HEK293 (cell line): Measurements from ENCODE around the gene NOC2L.

Experiments
- REPIN1 ChIP-seq: fragments of 450-650 bp; formaldehyde crosslinking; IDR thresholded peaks from 2 replicates; pipeline ENCODE4 v1.5.1; 2017; ENCODE audit warnings: missing biosample characterization, missing genetic modification characterization, low read depth
- TRIM28 ChIP-seq: IDR thresholded peaks from 2 replicates; pipeline ENCODE4 v1.6.1; 2011; ENCODE audit warnings: low read length, control low read depth, borderline replicate concordance
- ZNF221 ChIP-seq: fragments of 450-650 bp; formaldehyde crosslinking; IDR thresholded peaks from 2 replicates; pipeline ENCODE4 v1.5.1; 2017; ENCODE audit warnings: missing biosample characterization, missing genetic modification characterization, borderline replicate concordance
- ZNF354C ChIP-seq: fragments of 450-650 bp; formaldehyde crosslinking; IDR thresholded peaks from 2 replicates; pipeline ENCODE4 v1.5.1; 2016; ENCODE audit warnings: missing biosample characterization, missing genetic modification characterization, low read depth, borderline replicate concordance
- ZNF629 ChIP-seq: fragments of 450-650 bp; formaldehyde crosslinking; IDR thresholded peaks from 2 replicates; pipeline ENCODE4 v1.5.1; 2017; ENCODE audit warnings: missing biosample characterization, missing genetic modification characterization
- ZNF670 ChIP-seq: fragments of 450-650 bp; formaldehyde crosslinking; IDR thresholded peaks from 2 replicates; pipeline ENCODE4 v1.5.1; 2016; ENCODE audit warnings: missing biosample characterization, missing genetic modification characterization, low read depth
- ZNF76 ChIP-seq: fragments of 450-650 bp; formaldehyde crosslinking; IDR thresholded peaks from 2 replicates; pipeline ENCODE4; 2016; ENCODE audit warnings: low read depth, missing biosample characterization, missing genetic modification characterization, borderline replicate concordance
- TF ChIP-seq, protein P1 (sequence below): fragments of 450-650 bp; formaldehyde crosslinking; IDR thresholded peaks from 2 replicates; pipeline ENCODE4 v1.5.1; 2016; ENCODE audit warnings: missing biosample characterization, missing genetic modification characterization, low read depth
- TF ChIP-seq, protein P2 (sequence below): fragments of 450-650 bp; formaldehyde crosslinking; IDR thresholded peaks from 2 replicates; pipeline ENCODE4 v1.5.1; 2016; ENCODE audit warnings: missing biosample characterization, missing genetic modification characterization
- TF ChIP-seq, protein P3 (sequence below): fragments of 450-650 bp; formaldehyde crosslinking; IDR thresholded peaks from 2 replicates; pipeline ENCODE4 v1.5.1; 2016; ENCODE audit warnings: missing biosample characterization, missing genetic modification characterization

DNA sequence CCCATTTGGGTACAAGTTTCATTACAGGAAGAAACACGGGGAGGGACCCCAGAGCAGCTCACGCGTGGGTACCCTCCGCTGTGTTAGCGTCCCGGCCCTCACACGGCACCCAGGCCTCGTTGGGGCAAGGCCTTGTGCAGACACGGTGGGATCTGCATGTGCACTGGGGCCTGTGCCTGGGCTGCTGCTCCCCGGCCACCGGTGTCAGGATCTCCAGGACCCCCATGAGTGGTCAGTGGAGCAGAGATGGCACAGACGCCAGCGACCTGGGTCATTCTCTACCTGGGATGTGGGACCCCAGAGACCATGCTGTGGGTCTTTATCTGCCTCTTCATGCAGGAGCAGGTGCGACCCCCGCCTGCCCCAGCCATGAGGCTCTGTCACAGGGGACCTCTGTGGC is 40.7 kb downstream of the NOC2L start:
- TF ChIP-seq, protein P1, sequence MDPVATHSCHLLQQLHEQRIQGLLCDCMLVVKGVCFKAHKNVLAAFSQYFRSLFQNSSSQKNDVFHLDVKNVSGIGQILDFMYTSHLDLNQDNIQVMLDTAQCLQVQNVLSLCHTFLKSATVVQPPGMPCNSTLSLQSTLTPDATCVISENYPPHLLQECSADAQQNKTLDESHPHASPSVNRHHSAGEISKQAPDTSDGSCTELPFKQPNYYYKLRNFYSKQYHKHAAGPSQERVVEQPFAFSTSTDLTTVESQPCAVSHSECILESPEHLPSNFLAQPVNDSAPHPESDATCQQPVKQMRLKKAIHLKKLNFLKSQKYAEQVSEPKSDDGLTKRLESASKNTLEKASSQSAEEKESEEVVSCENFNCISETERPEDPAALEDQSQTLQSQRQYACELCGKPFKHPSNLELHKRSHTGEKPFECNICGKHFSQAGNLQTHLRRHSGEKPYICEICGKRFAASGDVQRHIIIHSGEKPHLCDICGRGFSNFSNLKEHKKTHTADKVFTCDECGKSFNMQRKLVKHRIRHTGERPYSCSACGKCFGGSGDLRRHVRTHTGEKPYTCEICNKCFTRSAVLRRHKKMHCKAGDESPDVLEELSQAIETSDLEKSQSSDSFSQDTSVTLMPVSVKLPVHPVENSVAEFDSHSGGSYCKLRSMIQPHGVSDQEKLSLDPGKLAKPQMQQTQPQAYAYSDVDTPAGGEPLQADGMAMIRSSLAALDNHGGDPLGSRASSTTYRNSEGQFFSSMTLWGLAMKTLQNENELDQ (tag by site-specific recombination): no peak
- no peak for TF ChIP-seq ZNF221 (tag by site-specific recombination)
- no peak for TF ChIP-seq ZNF354C (tag by site-specific recombination)
- TF ChIP-seq, protein P2, sequence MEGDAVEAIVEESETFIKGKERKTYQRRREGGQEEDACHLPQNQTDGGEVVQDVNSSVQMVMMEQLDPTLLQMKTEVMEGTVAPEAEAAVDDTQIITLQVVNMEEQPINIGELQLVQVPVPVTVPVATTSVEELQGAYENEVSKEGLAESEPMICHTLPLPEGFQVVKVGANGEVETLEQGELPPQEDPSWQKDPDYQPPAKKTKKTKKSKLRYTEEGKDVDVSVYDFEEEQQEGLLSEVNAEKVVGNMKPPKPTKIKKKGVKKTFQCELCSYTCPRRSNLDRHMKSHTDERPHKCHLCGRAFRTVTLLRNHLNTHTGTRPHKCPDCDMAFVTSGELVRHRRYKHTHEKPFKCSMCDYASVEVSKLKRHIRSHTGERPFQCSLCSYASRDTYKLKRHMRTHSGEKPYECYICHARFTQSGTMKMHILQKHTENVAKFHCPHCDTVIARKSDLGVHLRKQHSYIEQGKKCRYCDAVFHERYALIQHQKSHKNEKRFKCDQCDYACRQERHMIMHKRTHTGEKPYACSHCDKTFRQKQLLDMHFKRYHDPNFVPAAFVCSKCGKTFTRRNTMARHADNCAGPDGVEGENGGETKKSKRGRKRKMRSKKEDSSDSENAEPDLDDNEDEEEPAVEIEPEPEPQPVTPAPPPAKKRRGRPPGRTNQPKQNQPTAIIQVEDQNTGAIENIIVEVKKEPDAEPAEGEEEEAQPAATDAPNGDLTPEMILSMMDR (tag by site-specific recombination): no peak
- TF ChIP-seq ZNF670: no peak
- no peak for TF ChIP-seq ZNF76
- no peak for TF ChIP-seq ZNF629 (tag by site-specific recombination)
- no peak for TF ChIP-seq REPIN1 (tag by site-specific recombination)
- TF ChIP-seq, protein P3, sequence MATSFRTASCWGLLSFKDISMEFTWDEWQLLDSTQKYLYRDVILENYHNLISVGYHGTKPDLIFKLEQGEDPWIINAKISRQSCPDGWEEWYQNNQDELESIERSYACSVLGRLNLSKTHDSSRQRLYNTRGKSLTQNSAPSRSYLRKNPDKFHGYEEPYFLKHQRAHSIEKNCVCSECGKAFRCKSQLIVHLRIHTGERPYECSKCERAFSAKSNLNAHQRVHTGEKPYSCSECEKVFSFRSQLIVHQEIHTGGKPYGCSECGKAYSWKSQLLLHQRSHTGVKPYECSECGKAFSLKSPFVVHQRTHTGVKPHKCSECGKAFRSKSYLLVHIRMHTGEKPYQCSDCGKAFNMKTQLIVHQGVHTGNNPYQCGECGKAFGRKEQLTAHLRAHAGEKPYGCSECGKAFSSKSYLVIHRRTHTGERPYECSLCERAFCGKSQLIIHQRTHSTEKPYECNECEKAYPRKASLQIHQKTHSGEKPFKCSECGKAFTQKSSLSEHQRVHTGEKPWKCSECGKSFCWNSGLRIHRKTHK (tag by site-specific recombination): no peak
- TF ChIP-seq TRIM28: no peak
